ENCODE measurements around the gene LCN1.
"Not testable (repeated sequence)": the region's sequence is repeated elsewhere in the genome, so short reads cannot be mapped to it uniquely, and the experiment has no call there.

Gene LCN1

GRCh38 chr9:135505406-135506187 lies 15.6 kb upstream of the LCN1 start:
- no peak for DNase-seq

- peak; percentile 76 for DNase-seq
Measured at GRCh38 chr9:135506327-135507103, 14.7 kb upstream of the LCN1 start.

GRCh38 chr9:135507104-135508035 lies 13.9 kb upstream of the LCN1 start:
- DNase-seq = no peak

- no peak for DNase-seq
Measured at GRCh38 chr9:135508211-135508820, 12.9 kb upstream of the LCN1 start.

GRCh38 chr9:135509458-135509857 lies 11.8 kb upstream of the LCN1 start:
- DNase-seq = no peak

GRCh38 chr9:135512241-135512603 lies 9.0 kb upstream of the LCN1 start:
- DNase-seq = no peak

GRCh38 chr9:135512904-135513303 lies 8.3 kb upstream of the LCN1 start:
- no peak for DNase-seq

GRCh38 chr9:135513351-135513846 lies 7.8 kb upstream of the LCN1 start:
- DNase-seq = no peak

- not testable (repeated sequence) for DNase-seq
Measured at GRCh38 chr9:135513906-135514305, 7.3 kb upstream of the LCN1 start.

- no peak for DNase-seq
Measured at GRCh38 chr9:135514342-135515082, 6.7 kb upstream of the LCN1 start.

GRCh38 chr9:135515083-135515951 lies 5.9 kb upstream of the LCN1 start:
- DNase-seq = no peak

GRCh38 chr9:135516132-135516860 lies 4.9 kb upstream of the LCN1 start:
- DNase-seq = no peak

GRCh38 chr9:135517407-135517822 lies 3.8 kb upstream of the LCN1 start:
- DNase-seq = no peak

GRCh38 chr9:135519179-135519971 lies 1.9 kb upstream of the LCN1 start:
- no peak for DNase-seq

GRCh38 chr9:135521608-135522095 lies 412 bp downstream of the LCN1 start:
- no peak for DNase-seq

- DNase-seq = no peak
Measured at GRCh38 chr9:135522137-135522877, 1.1 kb downstream of the LCN1 start.

- DNase-seq = no peak
Measured at GRCh38 chr9:135522931-135523330, 1.7 kb downstream of the LCN1 start.

- DNase-seq = no peak
Measured at GRCh38 chr9:135523521-135524129, 2.4 kb downstream of the LCN1 start.

Data from NCI-H82 (cell line).